ENCODE data around the gene MYO1G.

DNA sequence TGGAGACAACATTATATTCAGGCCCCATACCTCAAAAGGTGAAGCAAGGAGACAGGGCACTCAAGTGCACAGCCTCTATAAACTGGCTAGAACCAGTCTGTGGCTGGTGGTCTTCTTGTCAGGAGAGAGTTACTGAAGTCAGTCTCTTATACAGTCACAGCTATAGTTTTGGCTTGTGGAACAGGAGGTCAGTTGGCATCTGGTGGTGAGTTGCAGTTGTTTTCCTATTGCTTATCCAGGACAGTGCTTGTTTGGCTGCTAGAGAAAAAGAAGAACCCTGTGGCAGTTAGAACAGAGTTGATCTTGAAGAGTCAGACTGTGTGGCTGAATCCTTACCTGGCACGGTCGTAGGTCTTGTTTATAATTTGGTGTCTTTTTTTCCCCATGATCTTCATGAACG, 38.4 kb upstream of the MYO1G start:
- TF ChIP-seq, protein P1, sequence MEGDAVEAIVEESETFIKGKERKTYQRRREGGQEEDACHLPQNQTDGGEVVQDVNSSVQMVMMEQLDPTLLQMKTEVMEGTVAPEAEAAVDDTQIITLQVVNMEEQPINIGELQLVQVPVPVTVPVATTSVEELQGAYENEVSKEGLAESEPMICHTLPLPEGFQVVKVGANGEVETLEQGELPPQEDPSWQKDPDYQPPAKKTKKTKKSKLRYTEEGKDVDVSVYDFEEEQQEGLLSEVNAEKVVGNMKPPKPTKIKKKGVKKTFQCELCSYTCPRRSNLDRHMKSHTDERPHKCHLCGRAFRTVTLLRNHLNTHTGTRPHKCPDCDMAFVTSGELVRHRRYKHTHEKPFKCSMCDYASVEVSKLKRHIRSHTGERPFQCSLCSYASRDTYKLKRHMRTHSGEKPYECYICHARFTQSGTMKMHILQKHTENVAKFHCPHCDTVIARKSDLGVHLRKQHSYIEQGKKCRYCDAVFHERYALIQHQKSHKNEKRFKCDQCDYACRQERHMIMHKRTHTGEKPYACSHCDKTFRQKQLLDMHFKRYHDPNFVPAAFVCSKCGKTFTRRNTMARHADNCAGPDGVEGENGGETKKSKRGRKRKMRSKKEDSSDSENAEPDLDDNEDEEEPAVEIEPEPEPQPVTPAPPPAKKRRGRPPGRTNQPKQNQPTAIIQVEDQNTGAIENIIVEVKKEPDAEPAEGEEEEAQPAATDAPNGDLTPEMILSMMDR (conservative IDR thresholded peaks at IDR 0.05; ENCODE audit: low read depth, low read length), result no peak
- no peak for TF ChIP-seq EZH2 (IDR thresholded peaks at IDR 0.05; ENCODE audit: borderline replicate concordance, low read depth, low read length, poor library complexity, severe bottlenecking)
